Osteocyte (in vitro differentiated cells): ENCODE measurements around the gene TMEM128. TPM values are rescaled to one million over a fixed set of nuclear protein-coding genes. Genes with fewer than 3 reads are reported as not detected.
A peak's percentile ranks its signal among the peaks of the same experiment; 100 is the strongest.
"Not testable (repeated sequence)": the region's sequence is repeated elsewhere in the genome, so short reads cannot be mapped to it uniquely, and the experiment has no call there.

Experiments used
- DNase-seq: peaks from one replicate; pipeline ENCODE4 v3.0.0; 2021; ENCODE audit warnings: mixed read lengths; ENCODE audit not compliant: unreplicated experiment; ENCODE audit errors: extremely low spot score
- H3K27ac Mint-ChIP-seq: one replicate; pipeline ENCODE4 v1.8.0; 2021; ENCODE audit warnings: mild to moderate bottlenecking, mixed read lengths; ENCODE audit not compliant: unreplicated experiment
- H3K27me3 Mint-ChIP-seq: one replicate; pipeline ENCODE4 v1.8.0; 2021; ENCODE audit warnings: mixed read lengths; ENCODE audit not compliant: unreplicated experiment
- H3K36me3 Mint-ChIP-seq: one replicate; pipeline ENCODE4 v1.8.0; 2021; ENCODE audit warnings: mixed read lengths; ENCODE audit not compliant: unreplicated experiment
- H3K4me1 Mint-ChIP-seq: one replicate; pipeline ENCODE4 v1.8.0; 2021; ENCODE audit warnings: mixed read lengths; ENCODE audit not compliant: unreplicated experiment
- H3K4me3 Mint-ChIP-seq: one replicate; pipeline ENCODE4 v1.8.0; 2021; ENCODE audit warnings: mild to moderate bottlenecking, moderate library complexity, mixed read lengths; ENCODE audit not compliant: unreplicated experiment
- H3K9me3 Mint-ChIP-seq: one replicate; pipeline ENCODE4 v1.8.0; 2021; ENCODE audit warnings: mixed read lengths; ENCODE audit not compliant: unreplicated experiment
- total RNA-seq: library from RNA; stranded (reverse); gene quantifications from 2 replicates; pipeline ENCODE4 v1.2.1, GENCODE V29; 2021
- TF ChIP-seq, protein P1 (sequence below): fragments of 200-600 bp; sonication (generic); IDR thresholded peaks from 2 replicates; pipeline ENCODE4 v1.5.0; 2021; ENCODE audit warnings: antibody characterized with exemption, mild to moderate bottlenecking, moderate library complexity

Gene TMEM128
- total RNA-seq, 1 donor from 2014 or later: 25.7 TPM

DNA sequence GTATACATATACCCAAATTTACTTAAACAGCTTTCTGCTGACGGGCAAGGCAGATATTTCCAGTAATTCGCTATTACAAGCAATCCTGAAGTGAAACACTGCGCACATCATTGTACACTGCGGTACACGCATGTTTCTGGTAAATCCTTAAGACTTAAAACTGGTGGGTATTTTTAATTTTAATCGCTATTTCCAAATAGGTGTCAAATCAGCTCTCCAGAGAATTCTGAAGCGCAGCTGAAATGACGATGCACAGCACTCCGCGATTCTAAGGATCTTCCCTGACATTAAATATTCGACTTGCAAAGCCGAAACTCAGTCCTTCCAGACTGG lies 361 bp downstream of the TMEM128 start:
- peak overlapping the region; percentile 84 for H3K4me3 Mint-ChIP-seq
- DNase-seq: no peak
- TF ChIP-seq, protein P1, sequence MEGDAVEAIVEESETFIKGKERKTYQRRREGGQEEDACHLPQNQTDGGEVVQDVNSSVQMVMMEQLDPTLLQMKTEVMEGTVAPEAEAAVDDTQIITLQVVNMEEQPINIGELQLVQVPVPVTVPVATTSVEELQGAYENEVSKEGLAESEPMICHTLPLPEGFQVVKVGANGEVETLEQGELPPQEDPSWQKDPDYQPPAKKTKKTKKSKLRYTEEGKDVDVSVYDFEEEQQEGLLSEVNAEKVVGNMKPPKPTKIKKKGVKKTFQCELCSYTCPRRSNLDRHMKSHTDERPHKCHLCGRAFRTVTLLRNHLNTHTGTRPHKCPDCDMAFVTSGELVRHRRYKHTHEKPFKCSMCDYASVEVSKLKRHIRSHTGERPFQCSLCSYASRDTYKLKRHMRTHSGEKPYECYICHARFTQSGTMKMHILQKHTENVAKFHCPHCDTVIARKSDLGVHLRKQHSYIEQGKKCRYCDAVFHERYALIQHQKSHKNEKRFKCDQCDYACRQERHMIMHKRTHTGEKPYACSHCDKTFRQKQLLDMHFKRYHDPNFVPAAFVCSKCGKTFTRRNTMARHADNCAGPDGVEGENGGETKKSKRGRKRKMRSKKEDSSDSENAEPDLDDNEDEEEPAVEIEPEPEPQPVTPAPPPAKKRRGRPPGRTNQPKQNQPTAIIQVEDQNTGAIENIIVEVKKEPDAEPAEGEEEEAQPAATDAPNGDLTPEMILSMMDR: no peak
- H3K36me3 Mint-ChIP-seq: peaks cover 17% of the 10 kb centered on the region
- peaks cover 12% of the 10 kb centered on the region for H3K4me1 Mint-ChIP-seq
- H3K27ac Mint-ChIP-seq: peak overlapping the region; percentile 99
- no peaks in the 10 kb centered on the region for H3K27me3 Mint-ChIP-seq
- no peaks in the 10 kb centered on the region for H3K9me3 Mint-ChIP-seq

DNA sequence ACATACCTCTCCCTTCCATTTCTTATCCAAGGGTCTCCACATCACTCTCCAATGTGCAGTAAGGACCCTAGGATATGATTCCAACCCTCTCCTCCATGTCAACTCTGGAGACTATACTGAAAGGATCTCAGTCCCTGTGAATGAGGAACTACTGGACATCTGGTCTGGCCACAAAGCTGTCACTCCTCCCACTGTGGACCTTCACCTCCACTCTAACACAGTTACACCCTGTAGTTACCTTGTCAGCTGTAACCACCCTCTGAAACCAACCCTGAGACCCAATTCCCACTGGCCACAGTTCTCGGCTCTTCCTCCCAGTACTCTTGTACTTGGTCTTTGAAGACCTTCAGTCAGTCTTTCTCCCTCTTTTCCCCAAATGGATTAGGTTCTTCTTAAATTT lies 2.9 kb downstream of the TMEM128 start:
- H3K4me3 Mint-ChIP-seq: no peak overlapping the region
- H3K27ac Mint-ChIP-seq: no peak overlapping the region

DNA sequence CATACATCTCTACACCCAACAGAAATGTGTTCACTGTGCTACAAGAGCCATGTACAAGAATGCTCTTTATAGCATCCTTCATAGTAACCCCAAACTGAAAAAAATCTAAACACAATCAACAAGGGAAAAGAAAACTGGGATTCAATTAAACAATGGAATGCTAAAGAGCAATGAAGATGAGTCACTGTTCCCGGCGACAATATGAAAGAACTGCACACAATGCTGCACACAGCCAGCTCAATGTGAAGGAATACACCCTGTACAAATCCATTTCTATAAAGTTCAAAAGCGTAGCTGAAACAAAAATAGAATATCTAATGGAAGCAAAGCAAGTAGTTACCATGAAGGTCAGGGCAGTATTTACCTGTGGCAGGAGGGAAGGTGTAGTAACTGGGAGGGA lies 8.5 kb downstream of the TMEM128 start:
- not testable (repeated sequence) for H3K27me3 Mint-ChIP-seq, H3K4me1 Mint-ChIP-seq, H3K9me3 Mint-ChIP-seq, H3K27ac Mint-ChIP-seq, DNase-seq, H3K4me3 Mint-ChIP-seq
- peaks cover 56% of the 10 kb centered on the region for H3K36me3 Mint-ChIP-seq

More for the DNA sequence above, 2.9 kb downstream of the TMEM128 start:
- Mint-ChIP-seq H3K36me3 (peaks cover 24% of the 10 kb centered on the region), H3K27me3 (no peaks in the 10 kb centered on the region), H3K9me3 (no peaks in the 10 kb centered on the region), H3K4me1 (peaks cover 12% of the 10 kb centered on the region)
- TF ChIP-seq, protein P1: no peak
- DNase-seq: no peak

DNA sequence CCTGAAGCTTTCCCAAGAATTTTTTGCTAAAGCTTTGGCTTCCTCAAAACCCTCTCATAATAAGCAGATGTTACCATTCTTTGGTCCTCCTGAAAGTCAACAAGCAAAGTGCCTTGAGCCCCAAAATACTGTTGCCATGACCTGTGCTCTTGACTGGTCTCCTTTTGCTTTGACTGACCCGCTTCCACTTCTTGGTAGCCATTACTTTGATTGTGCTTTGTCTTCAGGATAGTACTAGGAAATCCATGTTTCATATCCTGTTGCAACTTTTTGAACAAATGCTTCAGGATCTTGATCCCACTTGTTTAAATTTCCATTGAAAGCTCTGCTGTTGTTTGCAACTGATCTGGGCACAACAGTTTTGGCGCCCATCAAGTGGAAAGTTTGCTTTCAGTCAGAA lies 14.4 kb downstream of the TMEM128 start:
- Mint-ChIP-seq H3K4me1 (no peaks in the 10 kb centered on the region), H3K4me3 (no peak overlapping the region), H3K27me3 (no peaks in the 10 kb centered on the region), H3K36me3 (peaks cover 31% of the 10 kb centered on the region), H3K9me3 (peaks cover 15% of the 10 kb centered on the region), H3K27ac (no peak overlapping the region)
- TF ChIP-seq, protein P1: no peak
- no peak for DNase-seq

DNA sequence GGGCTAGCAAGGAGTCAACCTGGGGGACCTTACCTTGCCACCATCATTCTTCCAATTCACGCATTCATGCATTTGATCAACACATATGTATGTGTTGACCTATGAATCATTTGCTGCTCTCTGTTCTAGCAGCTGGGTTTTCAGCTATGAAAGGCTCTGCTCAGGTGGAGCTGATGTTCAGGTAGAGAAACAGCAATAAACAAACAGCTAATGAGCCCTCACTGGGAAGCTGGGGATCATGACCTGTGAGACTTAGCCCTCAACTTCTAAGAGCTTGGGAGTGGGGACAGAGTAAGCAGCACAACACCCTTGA lies 19.7 kb downstream of the TMEM128 start:
- Mint-ChIP-seq H3K4me3 (no peak overlapping the region), H3K36me3 (peaks cover 4% of the 10 kb centered on the region), H3K27ac (no peak overlapping the region), H3K27me3 (peaks cover 34% of the 10 kb centered on the region), H3K4me1 (no peaks in the 10 kb centered on the region), H3K9me3 (peaks cover 8% of the 10 kb centered on the region)
- TF ChIP-seq, protein P1: no peak
- DNase-seq: no peak
